DND-41 (cell line): ENCODE measurements around the gene PEX16.

Source experiments
- ATAC-seq: fragments of 200-7000 bp; cut with Tn5 transposase; 3 replicates; pipeline ENCODE4 v1.9.1; 2021; ENCODE audit warnings: low read depth; ENCODE audit not compliant: insufficient read depth
- DNase-seq: peaks from one replicate; pipeline ENCODE4 v3.0.0-alpha.2; 2020
- H2AFZ ChIP-seq: 2 replicates; pipeline ENCODE4 v1.6.0; 2012; ENCODE audit warnings: low read depth, low read length
- H3K27ac ChIP-seq: 2 replicates; pipeline ENCODE4 v1.5.1; 2012; ENCODE audit warnings: low read length, inconsistent platforms
- H3K27me3 ChIP-seq: fragments of 200-600 bp; sonication (generic); 2 replicates; pipeline ENCODE4 v1.6.0; 2012; ENCODE audit warnings: low read length, mild to moderate bottlenecking, inconsistent platforms; ENCODE audit not compliant: insufficient read depth, poor library complexity
- H3K36me3 ChIP-seq: 2 replicates; pipeline ENCODE4 v1.5.1; 2012; ENCODE audit warnings: low read length, inconsistent platforms; ENCODE audit not compliant: insufficient read depth
- H3K4me1 ChIP-seq: 2 replicates; pipeline ENCODE4 v1.5.1; 2012; ENCODE audit warnings: mild to moderate bottlenecking, low read length; ENCODE audit not compliant: insufficient read depth
- H3K4me2 ChIP-seq: 2 replicates; pipeline ENCODE4 v1.6.0; 2012; ENCODE audit warnings: mild to moderate bottlenecking, moderate library complexity, low read length, inconsistent platforms; ENCODE audit not compliant: insufficient read depth
- H3K4me3 ChIP-seq, 2 experiments: fragments of 200-600 bp in 1 of 2; shearing (Covaris generic) in 1 of 2; 2 replicates each; pipeline ENCODE4 v1.5.1; 2012 to 2016; ENCODE audit warnings: inconsistent platforms in 2 of 2, low read length in 2 of 2, mild to moderate bottlenecking in 2 of 2, low read depth in 1 of 2, moderate library complexity in 1 of 2
- H3K79me2 ChIP-seq: 2 replicates; pipeline ENCODE4 v1.6.0; 2012; ENCODE audit warnings: low read length, inconsistent platforms; ENCODE audit not compliant: insufficient read depth
- H3K9ac ChIP-seq: 2 replicates; pipeline ENCODE4 v1.6.0; 2012; ENCODE audit warnings: low read depth, mild to moderate bottlenecking, inconsistent platforms, low read length, moderate library complexity
- H3K9me3 ChIP-seq: 2 replicates; pipeline ENCODE4 v1.5.1; 2012; ENCODE audit warnings: low read length, moderate library complexity, mild to moderate bottlenecking, inconsistent platforms; ENCODE audit not compliant: insufficient read depth, severe bottlenecking
- H4K20me1 ChIP-seq: 2 replicates; pipeline ENCODE4 v1.6.0; 2012; ENCODE audit warnings: low read length; ENCODE audit not compliant: insufficient read depth
- EZH2 ChIP-seq: IDR thresholded peaks from 3 replicates; pipeline ENCODE4 v1.6.1; 2012; ENCODE audit warnings: borderline replicate concordance, low read depth, mild to moderate bottlenecking, moderate library complexity, low read length, inconsistent platforms; ENCODE audit not compliant: severe bottlenecking
- TF ChIP-seq, protein P1 (sequence below): IDR thresholded peaks from 2 replicates; pipeline ENCODE4 v1.5.1; 2012; ENCODE audit warnings: borderline replicate concordance, low read length, moderate library complexity, mild to moderate bottlenecking; ENCODE audit not compliant: poor library complexity, severe bottlenecking; ENCODE audit errors: extremely low read depth

Gene PEX16

DNA sequence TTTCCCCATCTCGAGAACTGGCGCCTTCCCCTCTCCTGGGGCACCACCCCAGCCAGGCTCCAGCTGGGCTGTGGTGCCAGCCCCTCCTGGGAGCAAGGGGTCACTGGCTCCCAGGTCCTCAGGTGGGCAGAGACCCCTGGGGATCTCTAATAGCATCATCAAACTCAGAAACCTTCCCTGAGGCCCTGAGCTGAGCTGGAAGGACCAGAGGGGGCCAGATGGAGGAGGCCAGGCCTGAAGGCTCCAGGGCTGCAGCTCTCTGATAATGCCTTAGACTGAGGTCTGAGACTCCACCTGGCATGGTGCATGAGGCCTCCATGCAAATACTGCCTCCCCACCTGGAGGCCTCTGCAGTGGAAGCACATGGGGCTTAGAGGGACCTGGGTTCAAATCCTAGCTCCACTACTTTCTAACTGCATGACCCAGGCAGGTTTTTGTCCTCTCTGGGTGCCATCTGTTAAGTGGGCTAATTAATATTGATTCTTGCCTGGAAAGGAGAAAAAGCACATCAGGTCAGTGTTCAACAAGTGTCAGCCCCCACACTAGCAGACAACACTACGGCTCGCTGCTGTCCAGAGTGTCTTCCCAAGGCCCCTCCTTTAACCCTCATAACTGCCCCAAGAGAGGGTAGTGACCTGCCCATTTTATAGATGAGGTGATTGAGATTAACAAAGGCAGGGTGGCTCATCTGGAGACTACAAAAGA lies 30.7 kb downstream of the PEX16 start:
- no peaks in the 10 kb centered on the region for H3K9me3 ChIP-seq
- H3K79me2 ChIP-seq, result no peaks in the 10 kb centered on the region
- no peaks in the 10 kb centered on the region for H3K27me3 ChIP-seq
- no peak overlapping the region for H3K4me2 ChIP-seq
- H3K36me3 ChIP-seq, result 0 out of 2 replicates have a peak, but pooled peaks cover 2% of the 10 kb centered on the region
- no peak overlapping the region for H3K9ac ChIP-seq
- DNase-seq (no peak), ATAC-seq (no peak)
- H3K27ac ChIP-seq, result no peak overlapping the region
- H3K4me1 ChIP-seq, result peaks cover 13% of the 10 kb centered on the region
- no peak overlapping the region for H3K4me3 ChIP-seq
- H4K20me1 ChIP-seq, result peaks cover 22% of the 10 kb centered on the region
- TF ChIP-seq, protein P1, sequence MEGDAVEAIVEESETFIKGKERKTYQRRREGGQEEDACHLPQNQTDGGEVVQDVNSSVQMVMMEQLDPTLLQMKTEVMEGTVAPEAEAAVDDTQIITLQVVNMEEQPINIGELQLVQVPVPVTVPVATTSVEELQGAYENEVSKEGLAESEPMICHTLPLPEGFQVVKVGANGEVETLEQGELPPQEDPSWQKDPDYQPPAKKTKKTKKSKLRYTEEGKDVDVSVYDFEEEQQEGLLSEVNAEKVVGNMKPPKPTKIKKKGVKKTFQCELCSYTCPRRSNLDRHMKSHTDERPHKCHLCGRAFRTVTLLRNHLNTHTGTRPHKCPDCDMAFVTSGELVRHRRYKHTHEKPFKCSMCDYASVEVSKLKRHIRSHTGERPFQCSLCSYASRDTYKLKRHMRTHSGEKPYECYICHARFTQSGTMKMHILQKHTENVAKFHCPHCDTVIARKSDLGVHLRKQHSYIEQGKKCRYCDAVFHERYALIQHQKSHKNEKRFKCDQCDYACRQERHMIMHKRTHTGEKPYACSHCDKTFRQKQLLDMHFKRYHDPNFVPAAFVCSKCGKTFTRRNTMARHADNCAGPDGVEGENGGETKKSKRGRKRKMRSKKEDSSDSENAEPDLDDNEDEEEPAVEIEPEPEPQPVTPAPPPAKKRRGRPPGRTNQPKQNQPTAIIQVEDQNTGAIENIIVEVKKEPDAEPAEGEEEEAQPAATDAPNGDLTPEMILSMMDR, result no peak
- TF ChIP-seq EZH2, result no peak
- H2AFZ ChIP-seq, result no peak overlapping the region

DNA sequence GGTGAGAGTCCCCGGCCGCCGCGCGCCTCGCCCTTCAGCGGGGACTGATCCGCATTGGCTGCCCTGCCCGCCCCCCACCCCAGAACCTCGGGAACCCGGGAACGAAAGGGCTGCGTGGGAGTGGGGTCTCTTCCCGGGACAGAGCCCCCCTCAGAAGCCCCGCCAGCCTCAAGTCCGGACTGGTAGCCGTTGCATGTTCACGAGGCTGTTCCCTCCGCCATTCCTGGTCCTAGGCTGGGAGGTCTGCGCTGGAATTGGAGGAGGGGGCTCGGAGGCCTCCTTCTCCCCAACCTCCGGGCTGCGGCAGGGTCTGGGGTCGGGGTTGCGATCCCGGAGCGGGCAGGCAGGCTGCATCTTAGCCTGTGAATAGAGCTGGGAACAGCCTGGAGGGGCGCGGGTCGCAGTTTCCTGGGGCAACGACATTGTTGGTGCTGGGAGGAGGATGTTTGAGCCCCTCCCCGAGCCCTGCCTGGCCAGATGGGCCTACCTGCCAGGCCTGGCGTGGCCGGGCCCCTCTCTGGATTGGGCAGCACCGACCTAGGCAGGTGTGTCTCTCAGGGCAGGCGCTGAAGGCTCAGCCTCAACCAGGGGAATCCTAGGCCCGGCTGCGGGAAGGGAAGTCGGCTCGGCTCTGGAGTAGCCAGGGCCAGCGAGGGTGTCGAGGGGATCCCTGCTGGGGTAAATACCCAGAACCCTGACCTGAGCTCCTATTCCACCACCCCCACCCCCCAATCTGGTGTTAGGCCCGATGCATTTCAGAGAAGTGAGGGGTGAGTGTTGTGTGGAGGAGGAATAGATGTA lies 31.6 kb downstream of the PEX16 start:
- H3K27ac ChIP-seq, result no peak overlapping the region
- peaks cover 27% of the 10 kb centered on the region for H4K20me1 ChIP-seq
- ATAC-seq (no peak), DNase-seq (no peak)
- H3K9ac ChIP-seq, result peak overlapping the region; percentile 52
- peak overlapping the region; percentile 63; the same call in 1 of the 2 replicates for H2AFZ ChIP-seq
- peaks cover 13% of the 10 kb centered on the region for H3K4me1 ChIP-seq
- no peaks in the 10 kb centered on the region for H3K27me3 ChIP-seq
- no peak for TF ChIP-seq EZH2
- TF ChIP-seq, protein P1, result no peak
- peak overlapping the region; percentile 82 for H3K4me2 ChIP-seq
- H3K9me3 ChIP-seq, result no peaks in the 10 kb centered on the region
- peak overlapping the region; percentile 26 to 63; a peak in 3 of 4 replicates for H3K4me3 ChIP-seq
- no peaks in the 10 kb centered on the region for H3K79me2 ChIP-seq
- H3K36me3 ChIP-seq, result peaks cover 10% of the 10 kb centered on the region

DNA sequence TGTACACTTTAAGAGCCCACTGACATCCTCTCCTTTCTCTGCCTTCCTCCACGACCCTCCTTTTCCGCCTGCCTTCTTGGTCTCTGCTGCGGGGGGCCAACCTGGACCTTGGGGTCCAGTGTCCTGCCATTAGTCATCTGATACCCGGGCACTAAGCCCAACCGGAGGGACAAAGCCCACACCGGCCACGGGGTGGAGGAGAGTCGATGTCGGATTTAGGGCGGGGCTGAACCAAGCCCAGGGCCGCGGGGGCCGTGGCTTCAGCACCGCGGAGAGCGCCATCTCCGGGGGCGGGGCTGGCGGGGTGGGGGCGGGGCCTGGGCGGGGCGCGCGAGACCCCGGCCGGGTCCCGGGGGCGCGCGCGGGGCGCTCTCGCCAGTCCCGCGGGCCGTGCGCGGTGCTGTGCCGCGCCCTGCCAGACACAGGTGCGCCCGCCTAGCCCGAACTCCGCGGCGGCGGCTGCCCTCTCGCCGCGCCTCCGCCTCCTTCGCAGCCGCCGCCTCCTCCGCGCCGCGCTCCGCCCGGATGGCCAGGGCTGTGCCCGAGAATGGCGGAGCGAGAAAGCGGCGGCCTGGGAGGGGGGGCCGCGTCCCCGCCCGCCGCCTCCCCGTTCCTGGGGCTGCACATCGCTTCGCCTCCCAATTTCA lies 32.3 kb downstream of the PEX16 start, which contains the start of gene MAPK8IP1:
Gene MAPK8IP1 (plus strand): TSS at position 378 of the 647 bp plus-strand sequence. CDS start 170 bp downstream, at position 548.
- DNase-seq (peak; percentile 75), ATAC-seq (peak; percentile 87)
- H2AFZ ChIP-seq, result peak within 1 kb of the TSS; percentile 63; the same call in 1 of the 2 replicates
- peak within 1 kb of the TSS; percentile 82 for H3K4me2 ChIP-seq
- no peaks in the 10 kb centered on the region for H3K9me3 ChIP-seq
- TF ChIP-seq, protein P1, result no peak
- TF ChIP-seq EZH2, result no peak
- no peaks in the 10 kb centered on the region for H3K79me2 ChIP-seq
- H3K27me3 ChIP-seq, result no peaks in the 10 kb centered on the region
- H3K36me3 ChIP-seq, result peaks cover 16% of the 10 kb centered on the region
- peaks cover 27% of the 10 kb centered on the region for H4K20me1 ChIP-seq
- no peak within 1 kb of the TSS for H3K27ac ChIP-seq
- peak within 1 kb of the TSS; percentile 26 to 63; a peak in 3 of 4 replicates for H3K4me3 ChIP-seq
- peak within 1 kb of the TSS; percentile 52 for H3K9ac ChIP-seq
- peaks cover 13% of the 10 kb centered on the region for H3K4me1 ChIP-seq
